MCF 10A (cell line): ENCODE data around the gene KCNS3. TPM values are rescaled to one million over a fixed set of nuclear protein-coding genes. Genes with fewer than 3 reads are reported as not detected.

Source experiments
- BruUV-seq: library from RNA; stranded (reverse); fragments of 400-500 nt; replicated peaks from 2 replicates; lab custom pipeline; 2021; lab: Mats Ljungman, UMichigan
- CTCF ChIA-PET: fragments of 300-600 bp; sonication (Branson Sonifier 250); formaldehyde crosslinking; extraction: SDS; loops from one replicate; lab custom pipeline; 2021; ENCODE audit warnings: antibody characterized with exemption, inconsistent platforms; lab: Yijun Ruan, JAX
- POLR2A ChIA-PET: fragments of 300-600, 350-650 bp; sonication (Branson Sonifier 250); formaldehyde crosslinking; extraction: SDS; loops from one replicate; lab custom pipeline; 2020; ENCODE audit warnings: antibody characterized with exemption, inconsistent platforms; lab: Yijun Ruan, JAX
- DNase-seq: peaks from one replicate; pipeline ENCODE4 v3.0.0-alpha.2; 2018; ENCODE audit not compliant: unreplicated experiment
- H3K27ac Mint-ChIP-seq: one replicate; pipeline ENCODE4 v1.8.0; 2022; ENCODE audit warnings: mild to moderate bottlenecking, low read depth, mixed read lengths; ENCODE audit not compliant: unreplicated experiment
- H3K27me3 Mint-ChIP-seq: one replicate; pipeline ENCODE4 v1.8.0; 2022; ENCODE audit warnings: mixed read lengths; ENCODE audit not compliant: insufficient read depth, unreplicated experiment
- H3K36me3 Mint-ChIP-seq: one replicate; pipeline ENCODE4 v1.8.0; 2022; ENCODE audit warnings: mild to moderate bottlenecking, moderate library complexity, mixed read lengths; ENCODE audit not compliant: insufficient read depth, unreplicated experiment
- H3K4me1 Mint-ChIP-seq: one replicate; pipeline ENCODE4 v1.8.0; 2022; ENCODE audit warnings: mixed read lengths; ENCODE audit not compliant: insufficient read depth, unreplicated experiment
- H3K4me3 Mint-ChIP-seq: one replicate; pipeline ENCODE4 v1.8.0; 2022; ENCODE audit warnings: mild to moderate bottlenecking, moderate library complexity, mixed read lengths; ENCODE audit not compliant: unreplicated experiment
- H3K9me3 Mint-ChIP-seq: one replicate; pipeline ENCODE4 v1.8.0; 2022; ENCODE audit warnings: mixed read lengths; ENCODE audit not compliant: unreplicated experiment
- CTCF ChIP-seq: fragments of 200-600 bp; IDR thresholded peaks from one replicate; pipeline ENCODE4 v1.8.0; 2022; ENCODE audit warnings: antibody characterized with exemption, mild to moderate bottlenecking; ENCODE audit not compliant: unreplicated experiment
- intact Hi-C: fragments of 100-400 bp; cut with micrococcal nuclease; formaldehyde crosslinking; loops from 2 replicates; pipeline ENCODE4 v1.14.1; 2022
- total RNA-seq: library from RNA; stranded (reverse); gene quantifications from 2 replicates; pipeline ENCODE4 v1.2.3, GENCODE V29; 2022

Gene KCNS3
- total RNA-seq, 1 experiment from 2014 or later = 0.84 TPM

- CTCF ChIA-PET = interaction anchor here (0.6 kb wide), 1 partner anchor 22 kb away, joined by 4 read pairs; no protein-coding TSS in a partner anchor
- TF ChIP-seq CTCF = no peak
- Mint-ChIP-seq H3K9me3 (no peaks in the 10 kb centered on the region), H3K4me3 (no peak overlapping the region), H3K27me3 (peaks cover 28% of the 10 kb centered on the region), H3K36me3 (no peaks in the 10 kb centered on the region), H3K27ac (no peak overlapping the region), H3K4me1 (no peaks in the 10 kb centered on the region)
- no peak for DNase-seq
- intact Hi-C loops = no loop called here
- BruUV-seq = no TSS peak
- POLR2A ChIA-PET = no interaction called here
Measured at GRCh38 chr2:17873021-17873420, 5.4 kb upstream of the KCNS3 start.

- no peaks in the 10 kb centered on the region for H3K9me3 Mint-ChIP-seq
- ChIA-PET POLR2A (interaction anchor here (1.1 kb wide), 1 partner anchor 17 kb away, joined by 3 read pairs; no protein-coding TSS in a partner anchor), CTCF (interaction anchor here (1.0 to 2.2 kb wide), 2 partner anchors 8 to 501 kb away, joined by 3 to 5 read pairs; no protein-coding TSS in a partner anchor)
- DNase-seq = no peak
- no peaks in the 10 kb centered on the region for H3K36me3 Mint-ChIP-seq
- H3K27me3 Mint-ChIP-seq = peaks cover 31% of the 10 kb centered on the region
- no peak overlapping the region for H3K4me3 Mint-ChIP-seq
- H3K27ac Mint-ChIP-seq = no peak overlapping the region
- intact Hi-C loops = no loop called here
- H3K4me1 Mint-ChIP-seq = no peaks in the 10 kb centered on the region
- BruUV-seq = no TSS peak
- no peak for TF ChIP-seq CTCF
Measured at GRCh38 chr2:17876590-17876989, 1.9 kb upstream of the KCNS3 start.

- H3K27me3 Mint-ChIP-seq = peaks cover 31% of the 10 kb centered on the region
- no peak for TF ChIP-seq CTCF
- peak overlapping the region; percentile 64 for H3K4me3 Mint-ChIP-seq
- no peaks in the 10 kb centered on the region for H3K4me1 Mint-ChIP-seq
- H3K9me3 Mint-ChIP-seq = no peaks in the 10 kb centered on the region
- CTCF ChIA-PET = interaction anchor here (0.6 to 3.1 kb wide), 7 partner anchors 27 to 499 kb away, joined by 3 to 18 read pairs (median 5); partner anchors contain the start of gene MSGN1
- intact Hi-C loops = no loop called here
- H3K27ac Mint-ChIP-seq = no peak overlapping the region
- H3K36me3 Mint-ChIP-seq = no peaks in the 10 kb centered on the region
- no TSS peak for BruUV-seq
- POLR2A ChIA-PET = interaction anchor here (0.7 to 1.1 kb wide), 5 partner anchors 11 to 272 kb away, joined by 3 to 5 read pairs (median 3); no protein-coding TSS in a partner anchor
- DNase-seq = no peak
Measured at GRCh38 chr2:17877811-17878280, 621 bp upstream of the KCNS3 start.

- Mint-ChIP-seq H3K27ac (no peak overlapping the region), H3K9me3 (no peaks in the 10 kb centered on the region), H3K27me3 (peaks cover 31% of the 10 kb centered on the region), H3K36me3 (no peaks in the 10 kb centered on the region), H3K4me3 (peak overlapping the region; percentile 78), H3K4me1 (no peaks in the 10 kb centered on the region)
- no peak for TF ChIP-seq CTCF
- CTCF ChIA-PET = interaction anchor here (0.6 to 3.7 kb wide), 16 partner anchors 9 to 549 kb away, joined by 3 to 24 read pairs (median 4); no protein-coding TSS in a partner anchor
- POLR2A ChIA-PET = interaction anchor here (0.7 to 1.2 kb wide), 3 partner anchors 10 to 345 kb away, joined by 3 to 6 read pairs (median 3); no protein-coding TSS in a partner anchor
- no TSS peak for BruUV-seq
- intact Hi-C loops = loop anchor here (1.0 kb wide), 1 partner anchor 238 kb away; no protein-coding TSS in a partner anchor
- peak; percentile 86 for DNase-seq
Measured at GRCh38 chr2:17879137-17879912, 858 bp downstream of the KCNS3 start.
